Measurements from ENCODE around the gene CDYL2.

CDYL2 gene

DNA sequence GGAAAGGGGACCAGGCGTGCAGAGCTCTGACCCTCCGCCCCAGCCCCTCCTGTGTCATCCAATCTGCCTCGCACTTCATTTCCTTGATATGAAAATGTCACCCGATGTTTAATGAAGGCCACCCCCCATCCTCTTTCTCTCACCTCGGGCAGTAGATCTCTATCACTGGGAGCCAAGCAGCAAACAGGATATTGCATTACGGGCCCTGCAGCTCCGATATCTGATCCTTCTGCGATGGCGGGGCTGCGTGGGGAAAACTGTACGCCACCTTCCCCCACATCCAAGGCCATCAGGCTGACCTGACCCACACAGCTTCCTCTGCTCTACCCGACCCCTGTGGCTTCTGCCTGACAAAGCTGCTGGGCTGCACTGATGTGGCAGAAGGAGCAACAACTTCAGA lies 188.7 kb downstream of the CDYL2 start:
- no peak overlapping the region for H3K27ac ChIP-seq (ENCODE audit: low read length)
- no peaks in the 10 kb centered on the region for H3K27me3 ChIP-seq (ENCODE audit: low read depth, low read length)
- H3K4me3 ChIP-seq (ENCODE audit: low read length): no peak overlapping the region
- no peak overlapping the region for H3K9ac ChIP-seq (ENCODE audit: low read length)
- H2AFZ ChIP-seq (ENCODE audit: low read depth, low read length): no peak overlapping the region
- TF ChIP-seq, protein P1, sequence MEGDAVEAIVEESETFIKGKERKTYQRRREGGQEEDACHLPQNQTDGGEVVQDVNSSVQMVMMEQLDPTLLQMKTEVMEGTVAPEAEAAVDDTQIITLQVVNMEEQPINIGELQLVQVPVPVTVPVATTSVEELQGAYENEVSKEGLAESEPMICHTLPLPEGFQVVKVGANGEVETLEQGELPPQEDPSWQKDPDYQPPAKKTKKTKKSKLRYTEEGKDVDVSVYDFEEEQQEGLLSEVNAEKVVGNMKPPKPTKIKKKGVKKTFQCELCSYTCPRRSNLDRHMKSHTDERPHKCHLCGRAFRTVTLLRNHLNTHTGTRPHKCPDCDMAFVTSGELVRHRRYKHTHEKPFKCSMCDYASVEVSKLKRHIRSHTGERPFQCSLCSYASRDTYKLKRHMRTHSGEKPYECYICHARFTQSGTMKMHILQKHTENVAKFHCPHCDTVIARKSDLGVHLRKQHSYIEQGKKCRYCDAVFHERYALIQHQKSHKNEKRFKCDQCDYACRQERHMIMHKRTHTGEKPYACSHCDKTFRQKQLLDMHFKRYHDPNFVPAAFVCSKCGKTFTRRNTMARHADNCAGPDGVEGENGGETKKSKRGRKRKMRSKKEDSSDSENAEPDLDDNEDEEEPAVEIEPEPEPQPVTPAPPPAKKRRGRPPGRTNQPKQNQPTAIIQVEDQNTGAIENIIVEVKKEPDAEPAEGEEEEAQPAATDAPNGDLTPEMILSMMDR (IDR thresholded peaks at IDR 0.05; ENCODE audit: low read depth, low read length): no peak
- no peak for TF ChIP-seq EZH2phosphoT487 (IDR thresholded peaks at IDR 0.05; ENCODE audit: low read depth)
- no peaks in the 10 kb centered on the region for H3K79me2 ChIP-seq (ENCODE audit: low read length)
- no peaks in the 10 kb centered on the region for H4K20me1 ChIP-seq (ENCODE audit: insufficient read depth, low read length)
- no peaks in the 10 kb centered on the region for H3K4me1 ChIP-seq (ENCODE audit: low read length)
- no peaks in the 10 kb centered on the region for H3K36me3 ChIP-seq (replicated peaks; ENCODE audit: low read depth, low read length)
- H3K9me3 ChIP-seq (ENCODE audit: insufficient read depth, low read length): no peaks in the 10 kb centered on the region
- H3K4me2 ChIP-seq (ENCODE audit: low read length): no peak overlapping the region

GRCh38 chr16:80614908-80615671 lies 189.3 kb downstream of the CDYL2 start:
- no peak overlapping the region for H2AFZ ChIP-seq (ENCODE audit: low read depth, low read length)
- H3K27me3 ChIP-seq (ENCODE audit: low read depth, low read length): no peaks in the 10 kb centered on the region
- no peak overlapping the region for H3K27ac ChIP-seq (ENCODE audit: low read length)
- H3K4me2 ChIP-seq (ENCODE audit: low read length): no peak overlapping the region
- H3K9ac ChIP-seq (ENCODE audit: low read length): no peak overlapping the region
- H3K36me3 ChIP-seq (replicated peaks; ENCODE audit: low read depth, low read length): no peaks in the 10 kb centered on the region
- H3K4me3 ChIP-seq (ENCODE audit: low read length): no peak overlapping the region
- TF ChIP-seq EZH2phosphoT487 (IDR thresholded peaks at IDR 0.05; ENCODE audit: low read depth): no peak
- TF ChIP-seq, protein P1 (IDR thresholded peaks at IDR 0.05; ENCODE audit: low read depth, low read length): no peak
- no peaks in the 10 kb centered on the region for H3K9me3 ChIP-seq (ENCODE audit: insufficient read depth, low read length)
- H3K79me2 ChIP-seq (ENCODE audit: low read length): no peaks in the 10 kb centered on the region
- H4K20me1 ChIP-seq (ENCODE audit: insufficient read depth, low read length): no peaks in the 10 kb centered on the region
- H3K4me1 ChIP-seq (ENCODE audit: low read length): no peaks in the 10 kb centered on the region

GRCh38 chr16:80612461-80613017 lies 191.9 kb downstream of the CDYL2 start:
- H3K27me3 ChIP-seq (ENCODE audit: low read depth, low read length): no peaks in the 10 kb centered on the region
- no peak for TF ChIP-seq EZH2phosphoT487 (IDR thresholded peaks at IDR 0.05; ENCODE audit: low read depth)
- TF ChIP-seq, protein P1 (IDR thresholded peaks at IDR 0.05; ENCODE audit: low read depth, low read length): no peak
- H4K20me1 ChIP-seq (ENCODE audit: insufficient read depth, low read length): no peaks in the 10 kb centered on the region
- H3K79me2 ChIP-seq (ENCODE audit: low read length): no peaks in the 10 kb centered on the region
- H2AFZ ChIP-seq (ENCODE audit: low read depth, low read length): no peak overlapping the region
- H3K4me2 ChIP-seq (ENCODE audit: low read length): no peak overlapping the region
- no peaks in the 10 kb centered on the region for H3K4me1 ChIP-seq (ENCODE audit: low read length)
- no peak overlapping the region for H3K9ac ChIP-seq (ENCODE audit: low read length)
- no peak overlapping the region for H3K4me3 ChIP-seq (ENCODE audit: low read length)
- no peaks in the 10 kb centered on the region for H3K9me3 ChIP-seq (ENCODE audit: insufficient read depth, low read length)
- H3K36me3 ChIP-seq (replicated peaks; ENCODE audit: low read depth, low read length): no peaks in the 10 kb centered on the region
- H3K27ac ChIP-seq (ENCODE audit: low read length): no peak overlapping the region

GRCh38 chr16:80611930-80612327 lies 192.5 kb downstream of the CDYL2 start:
- H3K4me3 ChIP-seq (ENCODE audit: low read length): no peak overlapping the region
- TF ChIP-seq, protein P1 (IDR thresholded peaks at IDR 0.05; ENCODE audit: low read depth, low read length): no peak
- TF ChIP-seq EZH2phosphoT487 (IDR thresholded peaks at IDR 0.05; ENCODE audit: low read depth): no peak
- H4K20me1 ChIP-seq (ENCODE audit: insufficient read depth, low read length): no peaks in the 10 kb centered on the region
- no peak overlapping the region for H3K4me2 ChIP-seq (ENCODE audit: low read length)
- no peaks in the 10 kb centered on the region for H3K4me1 ChIP-seq (ENCODE audit: low read length)
- no peaks in the 10 kb centered on the region for H3K36me3 ChIP-seq (replicated peaks; ENCODE audit: low read depth, low read length)
- H3K9me3 ChIP-seq (ENCODE audit: insufficient read depth, low read length): no peaks in the 10 kb centered on the region
- H3K79me2 ChIP-seq (ENCODE audit: low read length): no peaks in the 10 kb centered on the region
- H3K9ac ChIP-seq (ENCODE audit: low read length): no peak overlapping the region
- no peaks in the 10 kb centered on the region for H3K27me3 ChIP-seq (ENCODE audit: low read depth, low read length)
- no peak overlapping the region for H3K27ac ChIP-seq (ENCODE audit: low read length)
- H2AFZ ChIP-seq (ENCODE audit: low read depth, low read length): no peak overlapping the region
